Bronchial epithelial cell (primary cell): ENCODE results near the gene MACROH2A1. TPM values are rescaled to one million over a fixed set of nuclear protein-coding genes. Genes with fewer than 3 reads are reported as not detected.
A peak's percentile ranks its signal among the peaks of the same experiment; 100 is the strongest.

Source experiments
- DNase-seq: peaks from one replicate; pipeline ENCODE4 v3.0.0-alpha.2; 2010; ENCODE audit warnings: low read depth
- FAIRE-seq: peaks from 2 replicates; lab custom pipeline; 2011; peaks lifted over from hg19 to GRCh38; lab: Jason Lieb, UNC
- H3K27me3 ChIP-seq: 2 replicates; pipeline ENCODE4 v1.5.1; 2011; ENCODE audit warnings: low read length; ENCODE audit not compliant: control insufficient read depth, insufficient read depth
- H3K36me3 ChIP-seq: 2 replicates; pipeline ENCODE4 v1.5.1; 2011; ENCODE audit warnings: low read length; ENCODE audit not compliant: control insufficient read depth, insufficient read depth
- H3K4me3 ChIP-seq: 2 replicates; pipeline ENCODE4 v1.5.1; 2011; ENCODE audit warnings: mild to moderate bottlenecking, low read depth, low read length, control low read depth
- total RNA-seq: library from RNA; depleted of rRNA; stranded (reverse); fragments of >200 nt; gene quantifications from 2 replicates; pipeline ENCODE4 v1.2.1, GENCODE V29; 2014
- TF ChIP-seq, protein P1 (sequence below): IDR thresholded peaks from 2 replicates; pipeline ENCODE4 v1.5.1; 2011; ENCODE audit warnings: mild to moderate bottlenecking, moderate library complexity, low read length, control low read depth, inconsistent platforms; ENCODE audit not compliant: insufficient read depth, severe bottlenecking

The MACROH2A1 gene
- total RNA-seq, 1 donor from 2014 or later = 257 TPM

DNA sequence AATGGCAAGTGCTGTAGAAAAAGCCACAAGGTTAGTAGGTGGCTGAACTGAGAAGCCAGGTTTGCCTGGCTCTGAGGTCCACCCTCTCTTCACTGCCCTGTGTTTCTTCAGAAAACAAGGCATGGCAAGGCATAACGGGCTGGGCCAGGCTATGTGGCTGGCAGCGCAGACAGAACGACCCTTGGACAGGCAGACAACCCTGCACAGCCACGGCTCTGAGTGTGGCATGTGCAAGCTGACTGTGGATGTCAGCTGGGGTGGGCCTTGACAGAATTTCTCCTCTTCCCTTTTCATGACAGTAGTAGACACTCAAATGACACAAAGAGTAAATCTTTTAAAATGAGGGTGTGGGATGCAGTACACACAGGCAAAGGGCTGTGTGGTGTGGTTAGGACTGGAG is 81.7 kb downstream of the MACROH2A1 start:
- Histone ChIP-seq H3K36me3 (no peaks in the 10 kb centered on the region), H3K4me3 (no peak overlapping the region), H3K27me3 (peaks cover 2% of the 10 kb centered on the region)
- TF ChIP-seq, protein P1, sequence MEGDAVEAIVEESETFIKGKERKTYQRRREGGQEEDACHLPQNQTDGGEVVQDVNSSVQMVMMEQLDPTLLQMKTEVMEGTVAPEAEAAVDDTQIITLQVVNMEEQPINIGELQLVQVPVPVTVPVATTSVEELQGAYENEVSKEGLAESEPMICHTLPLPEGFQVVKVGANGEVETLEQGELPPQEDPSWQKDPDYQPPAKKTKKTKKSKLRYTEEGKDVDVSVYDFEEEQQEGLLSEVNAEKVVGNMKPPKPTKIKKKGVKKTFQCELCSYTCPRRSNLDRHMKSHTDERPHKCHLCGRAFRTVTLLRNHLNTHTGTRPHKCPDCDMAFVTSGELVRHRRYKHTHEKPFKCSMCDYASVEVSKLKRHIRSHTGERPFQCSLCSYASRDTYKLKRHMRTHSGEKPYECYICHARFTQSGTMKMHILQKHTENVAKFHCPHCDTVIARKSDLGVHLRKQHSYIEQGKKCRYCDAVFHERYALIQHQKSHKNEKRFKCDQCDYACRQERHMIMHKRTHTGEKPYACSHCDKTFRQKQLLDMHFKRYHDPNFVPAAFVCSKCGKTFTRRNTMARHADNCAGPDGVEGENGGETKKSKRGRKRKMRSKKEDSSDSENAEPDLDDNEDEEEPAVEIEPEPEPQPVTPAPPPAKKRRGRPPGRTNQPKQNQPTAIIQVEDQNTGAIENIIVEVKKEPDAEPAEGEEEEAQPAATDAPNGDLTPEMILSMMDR = no peak
- FAIRE-seq (no peak), DNase-seq (no peak)

DNA sequence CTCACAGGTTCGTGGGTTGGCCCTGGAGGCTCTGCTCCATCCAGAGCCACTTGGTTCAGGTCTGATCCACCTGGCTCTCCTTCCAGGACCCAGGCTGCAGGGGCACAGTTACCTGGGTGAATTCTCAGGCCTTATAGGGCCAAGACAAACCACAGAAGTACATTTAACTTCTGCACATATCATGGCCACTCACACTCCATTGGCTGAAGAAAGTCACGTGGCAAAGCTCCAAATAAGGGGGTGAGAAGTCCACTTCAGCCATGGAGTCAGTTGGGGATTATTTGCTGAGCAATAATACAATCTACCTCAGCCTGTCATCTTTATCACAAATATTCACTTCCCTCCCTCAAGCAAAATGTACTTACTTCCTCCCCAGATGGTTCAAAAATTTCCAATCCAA is 83.6 kb downstream of the MACROH2A1 start:
- FAIRE-seq = no peak
- TF ChIP-seq, protein P1 = no peak
- Histone ChIP-seq H3K4me3 (no peak overlapping the region), H3K27me3 (no peaks in the 10 kb centered on the region), H3K36me3 (no peaks in the 10 kb centered on the region)
- no peak for DNase-seq

DNA sequence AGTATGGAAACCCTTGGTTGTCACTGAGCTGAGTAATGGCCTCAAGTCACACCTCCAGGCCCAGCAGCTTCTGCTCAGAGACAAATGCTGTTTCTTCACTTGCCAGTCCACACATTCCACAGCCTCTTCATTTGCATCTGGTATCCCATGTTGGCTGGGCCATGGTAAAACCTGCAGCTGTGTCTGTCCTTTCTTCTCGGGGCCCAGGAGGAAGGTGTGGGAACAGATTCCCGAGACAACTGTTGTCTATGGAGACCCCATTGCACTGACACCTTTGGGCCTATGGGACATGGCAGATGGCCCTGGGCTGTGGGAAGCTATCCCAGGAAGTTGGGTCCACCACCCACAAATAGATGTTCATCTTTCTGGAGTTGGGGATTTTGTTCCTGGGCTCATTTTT is 85.1 kb downstream of the MACROH2A1 start:
- TF ChIP-seq, protein P1 = no peak
- no peaks in the 10 kb centered on the region for H3K36me3 ChIP-seq
- FAIRE-seq (no peak), DNase-seq (no peak)
- no peaks in the 10 kb centered on the region for H3K27me3 ChIP-seq
- no peak overlapping the region for H3K4me3 ChIP-seq

DNA sequence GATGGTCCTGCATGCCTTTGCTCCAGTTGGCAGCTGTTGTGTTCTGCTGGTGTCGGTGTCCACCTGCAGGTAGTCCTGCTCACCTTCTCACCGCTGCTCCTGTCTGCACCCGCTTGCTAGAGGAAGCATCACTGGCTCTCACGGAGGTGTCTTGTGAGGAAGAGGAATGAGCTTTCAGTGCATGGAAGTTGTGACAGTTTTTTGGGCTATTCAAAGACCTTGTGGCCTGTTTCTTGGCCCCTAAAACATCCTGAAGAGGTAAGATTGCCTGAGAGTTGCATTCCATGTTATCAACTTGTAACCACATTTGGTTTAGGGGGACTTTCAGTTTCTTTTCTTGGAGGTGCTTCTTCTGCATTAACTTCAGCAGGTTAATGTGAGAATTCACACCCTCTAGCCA is 85.6 kb downstream of the MACROH2A1 start:
- FAIRE-seq (no peak), DNase-seq (no peak)
- TF ChIP-seq, protein P1 = no peak

DNA sequence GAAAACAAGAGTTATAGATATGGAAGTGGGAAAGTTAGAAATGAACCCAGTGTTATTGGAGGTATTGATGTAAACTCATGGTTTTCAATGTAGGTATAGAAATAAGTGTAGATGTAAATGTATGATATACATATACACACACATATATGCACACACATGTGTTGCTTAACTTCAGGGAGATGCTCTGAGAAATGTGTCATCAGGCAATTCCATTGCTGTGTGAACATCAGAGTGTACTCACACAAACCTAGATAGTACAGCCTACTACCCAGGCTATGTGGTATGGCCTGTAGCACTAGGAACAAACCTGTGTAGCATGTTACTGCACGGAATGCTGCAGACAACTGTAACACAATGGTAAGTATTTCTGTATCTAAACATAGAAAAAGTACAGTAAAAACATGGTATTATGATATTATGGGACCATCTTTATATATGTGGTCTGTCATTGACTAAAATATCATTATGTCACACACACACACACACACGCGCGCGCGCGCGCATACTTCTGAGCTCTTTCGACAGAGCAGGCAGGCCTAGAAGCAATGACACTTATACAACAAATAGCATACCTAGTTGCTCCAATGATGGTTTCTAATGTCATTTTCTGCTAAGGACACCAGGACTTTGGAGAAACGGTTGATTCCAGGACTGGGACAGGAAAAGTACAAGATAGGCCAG is 86.6 kb downstream of the MACROH2A1 start:
- TF ChIP-seq, protein P1 = no peak
- no peak for FAIRE-seq
- no peaks in the 10 kb centered on the region for H3K36me3 ChIP-seq

More for the DNA sequence above, 85.6 kb downstream of the MACROH2A1 start:
- Histone ChIP-seq H3K36me3 (no peaks in the 10 kb centered on the region), H3K4me3 (no peak overlapping the region), H3K27me3 (no peaks in the 10 kb centered on the region)

More for the DNA sequence above, 86.6 kb downstream of the MACROH2A1 start:
- peak; percentile 29 for DNase-seq
- no peaks in the 10 kb centered on the region for H3K27me3 ChIP-seq
- no peak overlapping the region for H3K4me3 ChIP-seq
